Neural cell (in vitro differentiated cells): ENCODE results near the gene AMN1. TPM values are rescaled to one million over a fixed set of nuclear protein-coding genes. Genes with fewer than 3 reads are reported as not detected.
"Not testable (repeated sequence)": the region's sequence is repeated elsewhere in the genome, so short reads cannot be mapped to it uniquely, and the experiment has no call there.

ENCODE experiments used
- H2AFZ ChIP-seq: fragments of 200-600, 300-800 bp; sonication (generic), shearing (Covaris generic); 2 replicates; pipeline ENCODE4 v1.6.0; 2014; ENCODE audit warnings: low read depth, mild to moderate bottlenecking, antibody characterized with exemption, low read length, moderate library complexity
- H3F3A ChIP-seq: fragments of 200-600 bp; shearing (Covaris generic); 2 replicates; pipeline ENCODE4 v1.6.1; 2016; ENCODE audit warnings: mild to moderate bottlenecking, moderate library complexity, mixed read lengths, antibody characterized with exemption, low read length; ENCODE audit not compliant: insufficient read depth, poor library complexity, severe bottlenecking
- H3K27ac ChIP-seq: fragments of 200-600, 300-800 bp; sonication (generic), shearing (Covaris generic); 2 replicates; pipeline ENCODE4 v1.5.1; 2014; ENCODE audit warnings: mild to moderate bottlenecking, low read length, moderate library complexity
- H3K27me3 ChIP-seq: fragments of 300-800, 200-600 bp; sonication (generic), shearing (Covaris generic); 2 replicates; pipeline ENCODE4 v1.6.0; 2014; ENCODE audit warnings: mild to moderate bottlenecking, low read depth, low read length, moderate library complexity; ENCODE audit not compliant: insufficient read depth
- H3K36me3 ChIP-seq: fragments of 300-800, 200-600 bp; sonication (generic), shearing (Covaris generic); 2 replicates; pipeline ENCODE4 v1.5.1; 2014; ENCODE audit warnings: mild to moderate bottlenecking, antibody characterized with exemption, low read length, moderate library complexity; ENCODE audit not compliant: insufficient read depth
- H3K4me2 ChIP-seq: fragments of 300-800, 200-600 bp; sonication (generic), shearing (Covaris generic); 2 replicates; pipeline ENCODE4 v1.6.0; 2014; ENCODE audit warnings: mild to moderate bottlenecking, low read length
- H3K4me3 ChIP-seq: fragments of 300-800, 200-600 bp; sonication (generic), shearing (Covaris generic); 2 replicates; pipeline ENCODE4 v1.5.1; 2014; ENCODE audit warnings: mild to moderate bottlenecking, low read length, moderate library complexity
- H3K79me2 ChIP-seq: fragments of 200-600 bp; shearing (Covaris generic); replicated peaks from 2 replicates; pipeline ENCODE4 v1.6.0; 2014; ENCODE audit warnings: mild to moderate bottlenecking, low read length, moderate library complexity; ENCODE audit not compliant: insufficient read depth
- H3K9ac ChIP-seq: fragments of 300-800, 200-600 bp; sonication (generic), shearing (Covaris generic); 2 replicates; pipeline ENCODE4 v1.6.1; 2016; ENCODE audit warnings: mild to moderate bottlenecking, low read length, mixed read lengths
- H3K9me2 ChIP-seq: fragments of 200-600 bp; shearing (Covaris generic); 2 replicates; pipeline ENCODE4 v1.6.1; 2016; ENCODE audit warnings: mild to moderate bottlenecking, low read length, mixed read lengths; ENCODE audit not compliant: insufficient read depth
- H3K9me3 ChIP-seq: fragments of 200-600, 300-800 bp; sonication (generic), shearing (Covaris generic); 2 replicates; pipeline ENCODE4 v1.6.1; 2016; ENCODE audit warnings: mild to moderate bottlenecking, mixed run types, low read length, moderate library complexity, mixed read lengths
- H4K20me1 ChIP-seq: fragments of 200-600 bp; shearing (Covaris generic); 2 replicates; pipeline ENCODE4 v1.6.1; 2016; ENCODE audit warnings: mild to moderate bottlenecking, mixed run types; ENCODE audit not compliant: insufficient read depth
- CTCF ChIP-seq: fragments of 450-650 bp; IDR thresholded peaks from 2 replicates; pipeline ENCODE4 v1.5.1; 2014; ENCODE audit warnings: antibody characterized with exemption, mild to moderate bottlenecking, moderate library complexity; ENCODE audit not compliant: poor library complexity, severe bottlenecking
- EP300 ChIP-seq: fragments of 450-650 bp; conservative IDR thresholded peaks from 2 replicates; pipeline ENCODE4 v1.6.1; 2014; ENCODE audit warnings: antibody characterized with exemption, mild to moderate bottlenecking, moderate library complexity; ENCODE audit not compliant: poor library complexity, severe bottlenecking
- EZH2 ChIP-seq: fragments of 200-600, 300-800 bp; shearing (Covaris generic), sonication (generic); IDR thresholded peaks from 2 replicates; pipeline ENCODE4 v1.6.1; 2014; ENCODE audit warnings: antibody characterized with exemption, low read length, borderline replicate concordance, mild to moderate bottlenecking; ENCODE audit not compliant: insufficient read depth, poor library complexity, severe bottlenecking
- MXI1 ChIP-seq: fragments of 450-650 bp; conservative IDR thresholded peaks from 2 replicates; pipeline ENCODE4 v1.6.1; 2014; ENCODE audit warnings: antibody characterized with exemption, mild to moderate bottlenecking; ENCODE audit not compliant: poor library complexity, severe bottlenecking
- POLR2AphosphoS5 ChIP-seq: IDR thresholded peaks from 2 replicates; pipeline ENCODE4 v1.6.1; 2012
- RAD21 ChIP-seq: fragments of 450-650 bp; conservative IDR thresholded peaks from 2 replicates; pipeline ENCODE4 v1.6.1; 2014; ENCODE audit warnings: antibody characterized with exemption, mild to moderate bottlenecking, moderate library complexity
- REST ChIP-seq: IDR thresholded peaks from 2 replicates; pipeline ENCODE4 v1.6.1; 2012; ENCODE audit warnings: borderline replicate concordance
- SMC3 ChIP-seq: fragments of 450-650 bp; conservative IDR thresholded peaks from 2 replicates; pipeline ENCODE4 v1.6.1; 2014; ENCODE audit warnings: antibody characterized with exemption, mild to moderate bottlenecking, moderate library complexity; ENCODE audit not compliant: poor library complexity
- TAF1 ChIP-seq: IDR thresholded peaks from 2 replicates; pipeline ENCODE4 v1.6.1; 2012; ENCODE audit warnings: low read depth
- polyA plus RNA-seq: library from polyadenylated mRNA; depleted of rRNA; stranded (reverse); fragments of >200 nt; gene quantifications from 2 replicates; pipeline ENCODE4 v1.2.3, GENCODE V29; 2014

AMN1 gene
- polyA plus RNA-seq, 1 donor from 2014 or later, result 125 TPM

- no peak for TF ChIP-seq TAF1
- TF ChIP-seq EZH2, result no peak
- TF ChIP-seq EP300, result no peak
- no peak for TF ChIP-seq RAD21
- no peak for TF ChIP-seq MXI1
- TF ChIP-seq SMC3, result no peak
- TF ChIP-seq REST, result no peak
- TF ChIP-seq CTCF, result no peak
- no peak for TF ChIP-seq POLR2AphosphoS5
- no peak overlapping the region for H2AFZ ChIP-seq
- no peak overlapping the region for H3K9ac ChIP-seq
- no peaks in the 10 kb centered on the region for H3K27me3 ChIP-seq
- H4K20me1 ChIP-seq, result no peaks in the 10 kb centered on the region
- no peak overlapping the region for H3K4me2 ChIP-seq
- no peak overlapping the region for H3K27ac ChIP-seq
- H3K79me2 ChIP-seq, result no peaks in the 10 kb centered on the region
- no peaks in the 10 kb centered on the region for H3F3A ChIP-seq
- H3K9me3 ChIP-seq, result no peaks in the 10 kb centered on the region
- H3K4me3 ChIP-seq, result no peak overlapping the region
- H3K9me2 ChIP-seq, result no peaks in the 10 kb centered on the region
- no peaks in the 10 kb centered on the region for H3K36me3 ChIP-seq
These were observed 23.2 kb downstream of the AMN1 start for GRCh38 chr12:31705621-31706020.

- Histone ChIP-seq H3K9ac (no peak overlapping the region), H3K9me2 (no peaks in the 10 kb centered on the region)
- TF ChIP-seq TAF1 (no peak), CTCF (no peak), POLR2AphosphoS5 (no peak), MXI1 (no peak), EP300 (no peak), EZH2 (no peak), REST (no peak), RAD21 (no peak), SMC3 (no peak)
These were observed 26.8 kb downstream of the AMN1 start for GRCh38 chr12:31702047-31702446.

DNA sequence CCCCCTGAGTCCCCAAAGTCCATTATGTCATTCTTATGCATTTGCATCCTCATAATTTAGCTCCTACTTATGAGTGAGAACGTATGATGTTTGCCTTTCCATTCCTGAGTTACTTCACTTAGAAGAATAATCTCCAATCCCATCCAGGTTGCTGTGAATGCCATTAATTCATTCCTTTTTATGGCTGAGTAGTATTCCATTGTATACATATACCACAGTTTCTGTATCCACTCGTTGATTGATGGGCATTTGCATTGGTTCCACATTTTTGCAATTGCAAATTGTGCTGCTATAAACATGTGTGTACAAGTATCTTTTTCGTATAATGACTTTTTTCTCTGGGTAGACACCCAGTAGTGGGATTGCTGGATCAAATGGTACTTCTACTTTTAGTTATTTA is 38.9 kb downstream of the AMN1 start:
- not testable (repeated sequence) for H3F3A ChIP-seq, H3K36me3 ChIP-seq, H3K4me2 ChIP-seq, H3K27ac ChIP-seq, H3K9me2 ChIP-seq, H3K9ac ChIP-seq, H3K79me2 ChIP-seq, H4K20me1 ChIP-seq, H2AFZ ChIP-seq, H3K4me3 ChIP-seq, H3K9me3 ChIP-seq, H3K27me3 ChIP-seq

More at GRCh38 chr12:31702047-31702446, 26.8 kb downstream of the AMN1 start:
- no peak overlapping the region for H3K4me3 ChIP-seq
- H3K27me3 ChIP-seq, result no peaks in the 10 kb centered on the region
- H3K79me2 ChIP-seq, result no peaks in the 10 kb centered on the region
- no peaks in the 10 kb centered on the region for H3K9me3 ChIP-seq
- no peaks in the 10 kb centered on the region for H3F3A ChIP-seq
- no peaks in the 10 kb centered on the region for H3K36me3 ChIP-seq
- H4K20me1 ChIP-seq, result no peaks in the 10 kb centered on the region
- no peak overlapping the region for H3K4me2 ChIP-seq
- H3K27ac ChIP-seq, result no peak overlapping the region
- no peak overlapping the region for H2AFZ ChIP-seq
